Measurements from ENCODE around the gene GORAB.

Gene GORAB

DNA sequence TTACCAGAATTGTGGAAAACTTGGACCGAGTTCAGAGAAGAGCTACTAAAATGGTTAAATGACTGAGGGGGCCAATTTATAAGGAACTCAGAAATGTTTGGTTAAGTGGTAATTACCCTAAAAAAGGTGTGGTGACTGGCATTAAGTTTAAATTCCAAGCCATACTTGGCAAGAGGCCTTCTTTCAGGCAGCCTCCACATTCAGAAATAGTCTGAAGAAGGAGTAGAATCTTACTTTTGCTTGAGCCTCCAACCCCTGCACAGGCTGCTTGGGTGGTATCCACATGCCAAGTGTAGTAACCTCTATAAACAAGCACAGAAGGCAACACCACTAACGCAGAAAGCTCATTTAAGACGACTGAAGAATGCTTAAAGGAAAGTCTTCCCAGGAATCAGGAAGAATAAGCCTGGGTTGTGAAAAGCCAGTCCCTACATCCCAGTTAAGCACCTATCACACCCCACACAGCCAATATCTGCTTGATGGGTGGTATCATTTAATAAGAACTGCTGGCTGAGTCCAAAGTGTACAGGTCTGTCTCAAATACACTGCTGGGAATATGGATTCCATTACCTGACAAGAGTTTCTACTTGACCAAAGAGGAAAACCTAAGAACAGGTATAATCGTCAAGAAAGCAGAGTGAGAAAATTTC lies 13.7 kb upstream of the GORAB start:
- Histone ChIP-seq H3K4me1 (ENCODE audit: insufficient read depth, low read length) (no peaks in the 10 kb centered on the region), H3K36me3 (ENCODE audit: insufficient read depth, low read length) (no peaks in the 10 kb centered on the region), H3K4me3 (ENCODE audit: low read depth in 1 of 2, low read length in 2 of 2) (no peak overlapping the region), H3K9me3 (ENCODE audit: low read length) (no peaks in the 10 kb centered on the region), H3K27me3 (ENCODE audit: control insufficient read depth in 1 of 2, insufficient read depth in 2 of 2, low read length in 2 of 2) (no peaks in the 10 kb centered on the region), H3K27ac (ENCODE audit: low read depth, low read length) (no peak overlapping the region), H3K9ac (ENCODE audit: low read length) (no peak overlapping the region)

DNA sequence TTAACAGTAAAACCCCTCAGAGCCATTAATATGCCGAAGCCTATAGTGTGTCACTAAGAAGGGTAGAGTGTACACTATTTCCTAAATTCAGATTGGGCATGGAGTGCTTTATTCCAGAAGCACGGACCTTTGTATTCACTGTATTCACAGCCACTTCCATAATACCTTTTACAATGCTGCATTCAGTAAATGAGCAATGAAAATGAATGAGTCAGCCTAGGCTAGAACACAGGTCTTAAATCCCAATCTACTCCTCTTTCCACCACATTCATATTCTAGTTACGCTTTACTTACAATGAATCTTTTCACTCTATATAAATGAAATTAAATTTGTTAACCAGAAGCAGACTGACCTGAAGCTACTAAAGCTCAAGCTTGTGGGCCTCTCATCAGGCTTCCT lies 13.0 kb upstream of the GORAB start:
- H3K36me3 ChIP-seq (ENCODE audit: insufficient read depth, low read length), result no peaks in the 10 kb centered on the region
- H3K9me3 ChIP-seq (ENCODE audit: low read length), result no peaks in the 10 kb centered on the region
- H3K27me3 ChIP-seq (ENCODE audit: control insufficient read depth in 1 of 2, insufficient read depth in 2 of 2, low read length in 2 of 2), result no peaks in the 10 kb centered on the region
- H3K9ac ChIP-seq (ENCODE audit: low read length), result no peak overlapping the region
- no peaks in the 10 kb centered on the region for H3K4me1 ChIP-seq (ENCODE audit: insufficient read depth, low read length)
- H3K4me3 ChIP-seq (ENCODE audit: low read depth in 1 of 2, low read length in 2 of 2), result no peak overlapping the region
- H3K27ac ChIP-seq (ENCODE audit: low read depth, low read length), result no peak overlapping the region

DNA sequence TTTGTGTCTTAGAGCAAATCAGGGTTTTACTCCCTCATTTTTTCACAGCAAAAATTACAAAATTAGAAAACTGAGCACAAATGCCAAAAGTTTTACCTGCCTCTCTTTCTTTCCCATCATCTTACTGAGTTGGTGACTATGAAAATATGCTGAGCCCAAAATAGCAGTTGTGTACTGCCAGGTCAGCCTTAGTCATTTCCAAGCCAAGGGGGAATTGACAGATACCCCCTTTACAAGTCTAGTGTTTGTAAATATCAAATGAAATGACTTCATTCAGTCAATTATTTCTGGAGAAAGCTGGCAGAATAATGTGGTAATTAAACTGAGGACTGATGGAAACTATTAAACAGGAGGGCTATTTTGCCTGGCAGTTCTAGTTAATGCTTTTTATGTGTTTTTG lies 11.4 kb upstream of the GORAB start:
- Histone ChIP-seq H3K4me3 (ENCODE audit: low read depth in 1 of 2, low read length in 2 of 2) (no peak overlapping the region), H3K27ac (ENCODE audit: low read depth, low read length) (no peak overlapping the region), H3K27me3 (ENCODE audit: control insufficient read depth in 1 of 2, insufficient read depth in 2 of 2, low read length in 2 of 2) (no peaks in the 10 kb centered on the region), H3K9ac (ENCODE audit: low read length) (no peak overlapping the region), H3K4me1 (ENCODE audit: insufficient read depth, low read length) (no peaks in the 10 kb centered on the region), H3K9me3 (ENCODE audit: low read length) (no peaks in the 10 kb centered on the region), H3K36me3 (ENCODE audit: insufficient read depth, low read length) (no peaks in the 10 kb centered on the region)

GRCh38 chr1:170521818-170522217 lies 10.1 kb upstream of the GORAB start:
- no peaks in the 10 kb centered on the region for H3K4me1 ChIP-seq (ENCODE audit: insufficient read depth, low read length)
- no peaks in the 10 kb centered on the region for H3K36me3 ChIP-seq (ENCODE audit: insufficient read depth, low read length)
- no peaks in the 10 kb centered on the region for H3K9me3 ChIP-seq (ENCODE audit: low read length)
- no peaks in the 10 kb centered on the region for H3K27me3 ChIP-seq (ENCODE audit: control insufficient read depth in 1 of 2, insufficient read depth in 2 of 2, low read length in 2 of 2)
- H3K4me3 ChIP-seq (ENCODE audit: low read depth in 1 of 2, low read length in 2 of 2), result no peak overlapping the region
- no peak overlapping the region for H3K27ac ChIP-seq (ENCODE audit: low read depth, low read length)
- H3K9ac ChIP-seq (ENCODE audit: low read length), result no peak overlapping the region

- Histone ChIP-seq H3K27ac (ENCODE audit: low read depth, low read length) (peak overlapping the region; percentile 92), H3K9me3 (ENCODE audit: low read length) (no peaks in the 10 kb centered on the region), H3K4me1 (ENCODE audit: insufficient read depth, low read length) (peaks cover 11% of the 10 kb centered on the region), H3K4me3 (ENCODE audit: low read depth in 1 of 2, low read length in 2 of 2) (peak overlapping the region; percentile 70 to 92), H3K36me3 (ENCODE audit: insufficient read depth, low read length) (no peaks in the 10 kb centered on the region), H3K9ac (ENCODE audit: low read length) (peak overlapping the region; percentile 73), H3K27me3 (ENCODE audit: control insufficient read depth in 1 of 2, insufficient read depth in 2 of 2, low read length in 2 of 2) (no peaks in the 10 kb centered on the region)
Observed at GRCh38 chr1:170530972-170531757, 801 bp upstream of the GORAB start.

DNA sequence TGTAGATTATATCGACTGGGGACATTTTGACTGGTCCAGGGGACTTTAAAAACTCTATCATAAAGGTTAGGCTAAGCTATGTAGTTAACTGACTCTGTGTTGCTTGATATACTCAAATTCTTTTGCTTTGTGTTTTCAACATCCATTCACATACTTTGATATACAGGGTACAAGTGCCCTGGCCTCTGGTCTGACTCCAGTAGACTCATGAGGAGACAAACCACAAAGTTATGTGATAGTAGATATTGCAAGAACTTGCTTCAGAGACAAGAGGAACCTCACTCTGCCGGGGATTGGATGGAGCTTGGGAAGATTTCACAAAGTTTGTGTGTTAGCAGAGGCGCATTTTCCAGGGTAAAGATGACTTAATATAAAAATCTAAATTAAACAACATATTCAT lies 1.3 kb downstream of the GORAB start:
- Histone ChIP-seq H3K36me3 (ENCODE audit: insufficient read depth, low read length) (no peaks in the 10 kb centered on the region), H3K4me1 (ENCODE audit: insufficient read depth, low read length) (peaks cover 14% of the 10 kb centered on the region), H3K27me3 (ENCODE audit: control insufficient read depth in 1 of 2, insufficient read depth in 2 of 2, low read length in 2 of 2) (no peaks in the 10 kb centered on the region), H3K9me3 (ENCODE audit: low read length) (no peaks in the 10 kb centered on the region), H3K4me3 (ENCODE audit: low read depth in 1 of 2, low read length in 2 of 2) (peak overlapping the region in 1 of 2 donors; percentile 70), H3K27ac (ENCODE audit: low read depth, low read length) (no peak overlapping the region), H3K9ac (ENCODE audit: low read length) (no peak overlapping the region)

- Histone ChIP-seq H3K9ac (ENCODE audit: low read length) (no peak overlapping the region), H3K4me1 (ENCODE audit: insufficient read depth, low read length) (peaks cover 14% of the 10 kb centered on the region), H3K4me3 (ENCODE audit: low read depth in 1 of 2, low read length in 2 of 2) (no peak overlapping the region), H3K9me3 (ENCODE audit: low read length) (no peaks in the 10 kb centered on the region), H3K36me3 (ENCODE audit: insufficient read depth, low read length) (peaks cover 5% of the 10 kb centered on the region), H3K27ac (ENCODE audit: low read depth, low read length) (no peak overlapping the region), H3K27me3 (ENCODE audit: control insufficient read depth in 1 of 2, insufficient read depth in 2 of 2, low read length in 2 of 2) (no peaks in the 10 kb centered on the region)
Observed at GRCh38 chr1:170534626-170535147, 2.7 kb downstream of the GORAB start.

GRCh38 chr1:170535418-170535817 lies 3.5 kb downstream of the GORAB start:
- H3K4me1 ChIP-seq (ENCODE audit: insufficient read depth, low read length), result peaks cover 14% of the 10 kb centered on the region
- H3K36me3 ChIP-seq (ENCODE audit: insufficient read depth, low read length), result peaks cover 11% of the 10 kb centered on the region
- no peak overlapping the region for H3K4me3 ChIP-seq (ENCODE audit: low read depth in 1 of 2, low read length in 2 of 2)
- no peak overlapping the region for H3K9ac ChIP-seq (ENCODE audit: low read length)
- no peak overlapping the region for H3K27ac ChIP-seq (ENCODE audit: low read depth, low read length)
- H3K27me3 ChIP-seq (ENCODE audit: control insufficient read depth in 1 of 2, insufficient read depth in 2 of 2, low read length in 2 of 2), result no peaks in the 10 kb centered on the region
- H3K9me3 ChIP-seq (ENCODE audit: low read length), result no peaks in the 10 kb centered on the region

DNA sequence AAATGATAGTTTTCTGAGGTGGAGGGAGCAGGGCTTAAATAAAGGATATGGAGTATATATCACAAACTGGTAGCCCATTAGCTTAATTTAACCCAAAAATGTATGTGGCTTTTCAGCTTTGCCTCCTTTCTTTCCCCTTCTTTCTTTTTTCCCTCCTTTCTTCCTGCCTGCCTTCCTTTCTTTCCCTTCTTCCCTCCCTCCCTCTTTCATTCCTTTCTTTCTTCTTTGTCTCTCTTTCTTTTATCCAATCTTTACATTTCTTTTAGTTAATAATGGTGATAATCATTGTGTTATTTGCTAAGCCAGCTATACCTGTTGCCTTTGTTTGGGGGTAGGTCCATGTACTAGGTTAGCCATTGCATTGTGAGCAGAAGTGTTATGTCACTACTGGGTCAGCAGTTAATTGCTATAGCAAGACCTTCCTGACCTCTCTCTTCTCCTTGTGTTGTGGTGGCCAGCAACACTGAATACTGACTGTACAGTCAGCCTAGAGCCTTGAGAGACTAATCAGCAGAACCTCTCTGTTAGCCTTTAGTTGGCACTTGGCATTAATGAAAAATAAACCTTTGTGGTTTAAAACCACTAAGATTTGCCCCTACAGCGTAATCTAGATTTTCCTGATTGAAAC lies 5.1 kb downstream of the GORAB start:
- Histone ChIP-seq H3K36me3 (ENCODE audit: insufficient read depth, low read length) (peaks cover 26% of the 10 kb centered on the region), H3K4me1 (ENCODE audit: insufficient read depth, low read length) (peaks cover 14% of the 10 kb centered on the region), H3K27ac (ENCODE audit: low read depth, low read length) (no peak overlapping the region), H3K4me3 (ENCODE audit: low read depth in 1 of 2, low read length in 2 of 2) (no peak overlapping the region), H3K9me3 (ENCODE audit: low read length) (no peaks in the 10 kb centered on the region), H3K27me3 (ENCODE audit: control insufficient read depth in 1 of 2, insufficient read depth in 2 of 2, low read length in 2 of 2) (no peaks in the 10 kb centered on the region), H3K9ac (ENCODE audit: low read length) (no peak overlapping the region)

- Histone ChIP-seq H3K4me3 (ENCODE audit: low read depth in 1 of 2, low read length in 2 of 2) (no peak overlapping the region), H3K27ac (ENCODE audit: low read depth, low read length) (no peak overlapping the region), H3K9ac (ENCODE audit: low read length) (no peak overlapping the region), H3K4me1 (ENCODE audit: insufficient read depth, low read length) (peaks cover 9% of the 10 kb centered on the region), H3K27me3 (ENCODE audit: control insufficient read depth in 1 of 2, insufficient read depth in 2 of 2, low read length in 2 of 2) (no peaks in the 10 kb centered on the region), H3K9me3 (ENCODE audit: low read length) (no peaks in the 10 kb centered on the region), H3K36me3 (ENCODE audit: insufficient read depth, low read length) (peaks cover 35% of the 10 kb centered on the region)
Observed at GRCh38 chr1:170537798-170538503, 6.0 kb downstream of the GORAB start.

DNA sequence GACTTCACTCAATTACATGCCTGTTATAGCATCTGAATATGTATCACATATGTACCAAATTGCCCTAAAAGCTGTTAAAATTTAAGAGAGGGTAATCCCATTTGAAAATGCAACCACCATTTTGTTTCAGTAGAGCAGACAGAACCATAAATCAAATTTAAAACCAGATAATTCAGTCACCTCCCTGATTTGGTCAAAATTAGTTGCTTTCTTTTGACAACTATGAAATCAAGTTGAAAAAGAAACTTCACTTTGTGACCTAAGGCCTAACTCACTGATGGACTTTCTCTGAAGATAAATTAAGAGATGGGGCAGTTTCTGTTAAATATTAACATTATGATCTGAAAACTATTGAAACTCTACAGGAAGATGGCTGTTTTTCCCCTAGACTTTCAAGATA lies 6.7 kb downstream of the GORAB start:
- peaks cover 3% of the 10 kb centered on the region for H3K4me1 ChIP-seq (ENCODE audit: insufficient read depth, low read length)
- H3K27ac ChIP-seq (ENCODE audit: low read depth, low read length), result no peak overlapping the region
- H3K36me3 ChIP-seq (ENCODE audit: insufficient read depth, low read length), result peaks cover 42% of the 10 kb centered on the region
- no peaks in the 10 kb centered on the region for H3K9me3 ChIP-seq (ENCODE audit: low read length)
- no peaks in the 10 kb centered on the region for H3K27me3 ChIP-seq (ENCODE audit: control insufficient read depth in 1 of 2, insufficient read depth in 2 of 2, low read length in 2 of 2)
- no peak overlapping the region for H3K4me3 ChIP-seq (ENCODE audit: low read depth in 1 of 2, low read length in 2 of 2)
- no peak overlapping the region for H3K9ac ChIP-seq (ENCODE audit: low read length)

All from muscle layer of colon (tissue), 2 donors.